ENCODE results near the gene HENMT1. TPM values are rescaled to one million over a fixed set of nuclear protein-coding genes. Genes with fewer than 3 reads are reported as not detected.
"Not testable (repeated sequence)": the region's sequence is repeated elsewhere in the genome, so short reads cannot be mapped to it uniquely, and the experiment has no call there.

The HENMT1 gene
- total RNA-seq = 2.3 and 2.9 TPM in 2 replicates

- peak; percentile 19 for DNase-seq (ENCODE audit: low read depth)
Measured at GRCh38 chr1:108661030-108661609, at the start of gene HENMT1. TSS of gene HENMT1 (minus strand) at chr1:108661093. CDS start at chr1:108659884, 1,209 bp downstream.

GRCh38 chr1:108708691-108709660 lies 48.1 kb upstream of the HENMT1 start:
- DNase-seq (ENCODE audit: low read depth) = no peak

GRCh38 chr1:108706643-108707042 lies 45.8 kb upstream of the HENMT1 start:
- DNase-seq (ENCODE audit: low read depth) = no peak

- DNase-seq (ENCODE audit: low read depth) = peak; percentile 80
Measured at GRCh38 chr1:108704496-108704895, 43.6 kb upstream of the HENMT1 start.

- no peak for DNase-seq (ENCODE audit: low read depth)
Measured at GRCh38 chr1:108703939-108704338, 43.0 kb upstream of the HENMT1 start.

GRCh38 chr1:108702109-108702508 lies 41.2 kb upstream of the HENMT1 start:
- not testable (repeated sequence) for DNase-seq (ENCODE audit: low read depth)

GRCh38 chr1:108701176-108701849 lies 40.4 kb upstream of the HENMT1 start:
- DNase-seq (ENCODE audit: low read depth) = no peak

- no peak for DNase-seq (ENCODE audit: low read depth)
Measured at GRCh38 chr1:108699375-108700332, 38.8 kb upstream of the HENMT1 start.

GRCh38 chr1:108695535-108695934 lies 34.6 kb upstream of the HENMT1 start:
- DNase-seq (ENCODE audit: low read depth) = no peak

GRCh38 chr1:108692724-108693655 lies 32.1 kb upstream of the HENMT1 start:
- DNase-seq (ENCODE audit: low read depth) = peak; percentile 69

GRCh38 chr1:108691942-108692723 lies 31.2 kb upstream of the HENMT1 start, which contains the start of gene PRPF38B:
TSS of gene PRPF38B (plus strand) at chr1:108692310. CDS start at chr1:108692592, 282 bp downstream.
- DNase-seq (ENCODE audit: low read depth) = peak; percentile 73

GRCh38 chr1:108691128-108691941 lies 30.4 kb upstream of the HENMT1 start:
- peak; percentile 19 for DNase-seq (ENCODE audit: low read depth)

- no peak for DNase-seq (ENCODE audit: low read depth)
Measured at GRCh38 chr1:108686614-108687313, 25.9 kb upstream of the HENMT1 start.

- DNase-seq (ENCODE audit: low read depth) = no peak
Measured at GRCh38 chr1:108685529-108685928, 24.6 kb upstream of the HENMT1 start.

- not testable (repeated sequence) for DNase-seq (ENCODE audit: low read depth)
Measured at GRCh38 chr1:108681701-108682100, 20.8 kb upstream of the HENMT1 start.

- DNase-seq (ENCODE audit: low read depth) = no peak
Measured at GRCh38 chr1:108679586-108680213, 18.8 kb upstream of the HENMT1 start.

- no peak for DNase-seq (ENCODE audit: low read depth)
Measured at GRCh38 chr1:108678706-108679105, 17.8 kb upstream of the HENMT1 start.

All from renal cortical epithelial cell (primary cell).